GM23338 (cell line): ENCODE measurements around the gene TRIM59.

Experiments
- CREB1 ChIP-seq: fragments of 250-450 bp; sonication (Bioruptor Pico); IDR thresholded peaks from 2 replicates; pipeline ENCODE4 v1.5.0; 2020; ENCODE audit warnings: low read depth, mild to moderate bottlenecking, moderate library complexity
- CTCF ChIP-seq, 2 experiments: fragments of 200-600 bp in 1 of 2; sonication (generic) in 1 of 2; conservative IDR thresholded peaks; 2 replicates each; pipeline versions ENCODE4 v1.5.1 to v1.6.1; 2016 to 2017; ENCODE audit warnings: antibody characterized with exemption in 2 of 2, low read depth in 2 of 2, mild to moderate bottlenecking in 2 of 2, moderate library complexity in 1 of 2
- EZH2 ChIP-seq: fragments of 200-600 bp; sonication (generic); IDR thresholded peaks from one replicate; pipeline ENCODE4 v1.8.0; 2017; ENCODE audit warnings: antibody characterized with exemption, mild to moderate bottlenecking, low read depth; ENCODE audit not compliant: unreplicated experiment
- JUNB ChIP-seq: IDR thresholded peaks from one replicate; pipeline ENCODE4 v1.6.1; 2016; ENCODE audit warnings: antibody characterized with exemption; ENCODE audit not compliant: unreplicated experiment
- POLR2AphosphoS5 ChIP-seq: IDR thresholded peaks from 2 replicates; pipeline ENCODE4 v1.6.1; 2016; ENCODE audit warnings: antibody characterized with exemption, low read depth
- ZNF114 ChIP-seq: fragments of 250-450 bp; sonication (Bioruptor Pico); IDR thresholded peaks from 2 replicates; pipeline ENCODE4 v1.5.0; 2020; ENCODE audit warnings: mild to moderate bottlenecking, moderate library complexity

GRCh38 chr3:160409812-160410610, 39.6 kb downstream of the TRIM59 start:
- no peak for TF ChIP-seq EZH2
- no peak for TF ChIP-seq CTCF (conservative IDR thresholded peaks at IDR 0.05; ENCODE audit: low read depth in 2 of 2)
- no peak for TF ChIP-seq JUNB
- TF ChIP-seq ZNF114 (CRISPR knock-in tag) = no peak
- no peak for TF ChIP-seq POLR2AphosphoS5
- no peak for TF ChIP-seq CREB1 (CRISPR knock-in tag)
